Mesothelial cell of epicardium (in vitro differentiated cells): ENCODE measurements around the gene PCNX2. TPM values are rescaled to one million over a fixed set of nuclear protein-coding genes. Genes with fewer than 3 reads are reported as not detected.

Experiments used
- DNase-seq, 2 experiments: peaks; one replicate each; pipeline ENCODE4 v3.0.0; 2021; ENCODE audit warnings: low spot score in 2 of 2; ENCODE audit not compliant: unreplicated experiment in 2 of 2
- H3K27ac Mint-ChIP-seq: 2 replicates; pipeline ENCODE4 v1.8.0; 2021; ENCODE audit warnings: mixed read lengths
- H3K27me3 Mint-ChIP-seq: 2 replicates; pipeline ENCODE4 v1.8.0; 2021; ENCODE audit warnings: low read depth, mixed read lengths
- H3K36me3 Mint-ChIP-seq: 2 replicates; pipeline ENCODE4 v1.8.0; 2021; ENCODE audit warnings: mixed read lengths
- H3K4me1 Mint-ChIP-seq: 2 replicates; pipeline ENCODE4 v1.8.0; 2021; ENCODE audit warnings: mixed read lengths
- H3K4me3 Mint-ChIP-seq: 2 replicates; pipeline ENCODE4 v1.8.0; 2021; ENCODE audit warnings: mild to moderate bottlenecking, moderate library complexity, mixed read lengths
- H3K9me3 Mint-ChIP-seq: 2 replicates; pipeline ENCODE4 v1.8.0; 2021; ENCODE audit warnings: mixed read lengths
- total RNA-seq: library from RNA; stranded (reverse); gene quantifications from 3 replicates; pipeline ENCODE4 v1.2.1, GENCODE V29; 2021
- TF ChIP-seq, protein P1 (sequence below): fragments of 200-600 bp; sonication (generic); IDR thresholded peaks from one replicate; pipeline ENCODE4 v1.5.0; 2021; ENCODE audit warnings: antibody characterized with exemption; ENCODE audit not compliant: unreplicated experiment

PCNX2 gene
- total RNA-seq, 1 donor from 2014 or later: 28.4 TPM

DNA sequence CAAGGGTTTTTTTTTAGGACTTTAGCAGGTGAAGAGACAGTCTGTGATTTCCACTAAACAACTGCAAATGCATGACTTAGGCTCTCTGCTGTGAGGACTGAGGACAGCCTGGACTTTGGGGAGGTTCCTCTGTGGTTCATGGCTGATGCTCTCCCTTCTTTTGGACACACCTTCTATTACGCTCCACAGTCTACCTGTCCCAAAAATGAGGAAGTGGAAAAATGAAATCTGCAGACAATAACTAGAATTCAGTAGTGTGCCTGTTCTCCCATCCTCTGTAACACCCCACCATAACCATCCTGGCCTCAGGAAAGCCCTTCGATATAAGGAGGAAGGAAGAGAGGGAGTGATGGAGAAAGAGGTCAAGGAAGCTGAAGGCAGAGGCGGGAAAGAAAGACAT is 276.4 kb downstream of the PCNX2 start:
- no peak overlapping the region for H3K4me3 Mint-ChIP-seq
- peaks cover 13% of the 10 kb centered on the region for H3K36me3 Mint-ChIP-seq
- H3K4me1 Mint-ChIP-seq: peaks cover 29% of the 10 kb centered on the region
- H3K9me3 Mint-ChIP-seq: no peaks in the 10 kb centered on the region
- TF ChIP-seq, protein P1, sequence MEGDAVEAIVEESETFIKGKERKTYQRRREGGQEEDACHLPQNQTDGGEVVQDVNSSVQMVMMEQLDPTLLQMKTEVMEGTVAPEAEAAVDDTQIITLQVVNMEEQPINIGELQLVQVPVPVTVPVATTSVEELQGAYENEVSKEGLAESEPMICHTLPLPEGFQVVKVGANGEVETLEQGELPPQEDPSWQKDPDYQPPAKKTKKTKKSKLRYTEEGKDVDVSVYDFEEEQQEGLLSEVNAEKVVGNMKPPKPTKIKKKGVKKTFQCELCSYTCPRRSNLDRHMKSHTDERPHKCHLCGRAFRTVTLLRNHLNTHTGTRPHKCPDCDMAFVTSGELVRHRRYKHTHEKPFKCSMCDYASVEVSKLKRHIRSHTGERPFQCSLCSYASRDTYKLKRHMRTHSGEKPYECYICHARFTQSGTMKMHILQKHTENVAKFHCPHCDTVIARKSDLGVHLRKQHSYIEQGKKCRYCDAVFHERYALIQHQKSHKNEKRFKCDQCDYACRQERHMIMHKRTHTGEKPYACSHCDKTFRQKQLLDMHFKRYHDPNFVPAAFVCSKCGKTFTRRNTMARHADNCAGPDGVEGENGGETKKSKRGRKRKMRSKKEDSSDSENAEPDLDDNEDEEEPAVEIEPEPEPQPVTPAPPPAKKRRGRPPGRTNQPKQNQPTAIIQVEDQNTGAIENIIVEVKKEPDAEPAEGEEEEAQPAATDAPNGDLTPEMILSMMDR: no peak
- peaks cover 11% of the 10 kb centered on the region for H3K27me3 Mint-ChIP-seq
- H3K27ac Mint-ChIP-seq: no peak overlapping the region
- no peak for DNase-seq

DNA sequence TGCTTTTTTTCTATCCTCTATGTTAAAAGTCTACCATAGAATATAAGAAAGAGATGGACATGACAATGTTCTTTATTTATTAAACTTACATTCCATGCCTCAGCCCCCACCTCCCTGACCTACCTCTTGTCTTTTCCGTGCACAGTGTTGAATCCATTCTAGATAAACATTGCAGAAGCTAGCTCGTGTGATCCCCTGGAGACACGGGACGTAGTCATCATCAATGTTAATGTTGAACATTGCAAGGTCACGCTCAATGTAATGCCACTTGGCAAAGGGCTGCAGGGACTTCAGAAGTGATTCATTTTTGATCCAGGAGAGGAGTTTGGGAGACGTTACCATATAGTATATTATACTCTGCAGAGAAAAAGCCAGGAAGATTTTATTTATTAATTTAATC is 278.7 kb downstream of the PCNX2 start:
- TF ChIP-seq, protein P1: no peak
- DNase-seq: no peak
- no peak overlapping the region for H3K27ac Mint-ChIP-seq
- no peak overlapping the region for H3K4me3 Mint-ChIP-seq
- peaks cover 11% of the 10 kb centered on the region for H3K27me3 Mint-ChIP-seq
- peaks cover 31% of the 10 kb centered on the region for H3K36me3 Mint-ChIP-seq
- peaks cover 29% of the 10 kb centered on the region for H3K4me1 Mint-ChIP-seq
- no peaks in the 10 kb centered on the region for H3K9me3 Mint-ChIP-seq

DNA sequence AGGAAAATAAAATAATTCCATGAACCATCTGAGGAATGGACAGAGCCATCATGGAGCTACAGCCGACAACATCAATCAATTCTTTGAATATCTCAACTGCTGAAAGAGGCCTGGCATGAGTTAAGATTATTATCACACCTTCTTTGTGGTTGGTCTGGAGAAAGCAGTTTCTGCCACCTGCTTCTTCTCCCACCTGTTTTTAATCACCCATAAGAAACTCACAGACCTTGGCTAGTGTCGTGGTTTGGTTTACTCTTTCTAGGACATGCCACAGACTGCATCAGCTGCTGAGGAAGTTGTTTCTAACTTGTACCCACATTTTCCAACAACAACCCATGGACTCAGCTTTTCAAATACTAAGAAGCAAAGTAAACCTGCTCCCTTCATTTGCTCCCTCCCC is 279.6 kb downstream of the PCNX2 start:
- DNase-seq: no peak
- Mint-ChIP-seq H3K9me3 (no peaks in the 10 kb centered on the region), H3K27ac (no peak overlapping the region), H3K27me3 (peaks cover 11% of the 10 kb centered on the region), H3K4me1 (peaks cover 29% of the 10 kb centered on the region), H3K36me3 (peaks cover 32% of the 10 kb centered on the region), H3K4me3 (no peak overlapping the region)
- TF ChIP-seq, protein P1: no peak

DNA sequence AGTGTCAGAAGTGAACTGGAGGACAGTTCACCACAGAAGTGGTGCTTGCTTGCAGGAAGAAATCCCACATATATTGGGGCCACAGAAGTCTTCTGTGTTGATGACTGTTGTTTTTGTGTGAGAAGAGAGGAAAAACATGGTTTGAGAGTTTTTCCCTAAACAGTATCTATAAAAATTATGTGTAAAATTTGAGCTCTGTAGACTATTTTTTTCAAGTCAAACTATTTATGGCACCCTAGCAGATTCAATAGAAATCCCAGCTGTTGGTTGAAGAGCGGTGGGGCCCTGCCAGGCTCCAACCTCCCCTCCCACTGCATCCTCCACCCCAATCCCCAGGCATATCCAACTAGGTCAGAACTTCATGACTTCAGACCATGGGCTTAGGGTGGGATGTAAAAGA is 283.5 kb downstream of the PCNX2 start:
- peaks cover 28% of the 10 kb centered on the region for H3K36me3 Mint-ChIP-seq
- H3K4me1 Mint-ChIP-seq: peaks cover 9% of the 10 kb centered on the region
- no peak overlapping the region for H3K4me3 Mint-ChIP-seq
- TF ChIP-seq, protein P1: no peak
- DNase-seq: no peak
- H3K9me3 Mint-ChIP-seq: no peaks in the 10 kb centered on the region
- H3K27me3 Mint-ChIP-seq: peaks cover 3% of the 10 kb centered on the region
- no peak overlapping the region for H3K27ac Mint-ChIP-seq

DNA sequence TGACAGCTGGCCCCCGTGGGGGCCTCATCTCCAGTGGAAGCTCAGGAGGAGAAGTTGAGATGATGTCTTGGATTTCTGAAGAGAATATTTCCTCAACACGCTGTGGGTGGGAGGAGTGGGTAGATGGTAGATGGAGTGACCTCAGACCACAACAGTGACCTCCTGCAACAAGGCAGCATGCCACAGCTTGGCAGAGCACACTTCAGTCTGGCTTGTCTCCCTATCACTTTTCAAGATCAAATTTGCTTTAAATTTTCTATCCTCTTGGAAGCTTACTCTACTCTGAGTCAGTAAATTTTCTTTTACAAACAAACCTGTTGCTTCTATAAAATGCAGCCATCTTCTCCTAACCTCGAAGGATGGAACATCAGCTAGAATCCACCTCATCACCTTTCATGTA is 285.4 kb downstream of the PCNX2 start:
- Mint-ChIP-seq H3K4me1 (no peaks in the 10 kb centered on the region), H3K27ac (no peak overlapping the region), H3K27me3 (peaks cover 3% of the 10 kb centered on the region), H3K36me3 (peaks cover 26% of the 10 kb centered on the region), H3K9me3 (no peaks in the 10 kb centered on the region), H3K4me3 (no peak overlapping the region)
- TF ChIP-seq, protein P1: no peak
- DNase-seq: no peak

DNA sequence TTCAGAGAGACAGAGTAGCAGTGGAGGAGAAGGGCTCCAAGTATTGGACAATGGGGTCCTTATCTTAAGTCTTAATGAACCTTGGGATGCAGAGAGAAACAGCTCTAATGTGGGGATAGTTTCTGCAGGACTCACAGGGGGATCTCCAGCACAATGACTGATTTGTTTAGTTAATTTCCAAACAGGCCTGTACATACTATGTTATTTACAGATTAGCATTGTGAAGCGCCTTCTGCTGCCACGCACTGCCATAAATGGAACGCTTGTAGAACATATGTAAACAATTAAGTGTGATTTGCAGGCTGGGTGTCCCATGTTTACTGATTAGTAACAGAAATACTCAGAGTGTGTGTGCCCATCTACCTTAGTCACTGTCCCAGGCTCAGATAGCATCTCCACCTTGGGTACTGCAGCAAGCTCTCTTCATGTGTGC is 289.0 kb downstream of the PCNX2 start:
- H3K27ac Mint-ChIP-seq: no peak overlapping the region
- TF ChIP-seq, protein P1: no peak
- no peaks in the 10 kb centered on the region for H3K4me1 Mint-ChIP-seq
- H3K27me3 Mint-ChIP-seq: no peaks in the 10 kb centered on the region
- peaks cover 7% of the 10 kb centered on the region for H3K36me3 Mint-ChIP-seq
- no peak for DNase-seq
- no peak overlapping the region for H3K4me3 Mint-ChIP-seq
- H3K9me3 Mint-ChIP-seq: peaks cover 12% of the 10 kb centered on the region
